ENCODE measurements around the gene CCT3.

Gene CCT3

GRCh38 chr1:156281693-156282478 lies 56.2 kb downstream of the CCT3 start:
- no peak for DNase-seq (ENCODE audit: low read depth in 2 of 2)

GRCh38 chr1:156281281-156281680 lies 56.8 kb downstream of the CCT3 start:
- no peak for DNase-seq (ENCODE audit: low read depth in 2 of 2)

GRCh38 chr1:156279837-156280236 lies 58.3 kb downstream of the CCT3 start:
- no peak for DNase-seq (ENCODE audit: low read depth in 2 of 2)

- no peak for DNase-seq (ENCODE audit: low read depth in 2 of 2)
Observed at GRCh38 chr1:156276966-156277381, 61.1 kb downstream of the CCT3 start.

GRCh38 chr1:156276532-156276931 lies 61.6 kb downstream of the CCT3 start:
- DNase-seq (ENCODE audit: low read depth in 2 of 2) = no peak

DNA sequence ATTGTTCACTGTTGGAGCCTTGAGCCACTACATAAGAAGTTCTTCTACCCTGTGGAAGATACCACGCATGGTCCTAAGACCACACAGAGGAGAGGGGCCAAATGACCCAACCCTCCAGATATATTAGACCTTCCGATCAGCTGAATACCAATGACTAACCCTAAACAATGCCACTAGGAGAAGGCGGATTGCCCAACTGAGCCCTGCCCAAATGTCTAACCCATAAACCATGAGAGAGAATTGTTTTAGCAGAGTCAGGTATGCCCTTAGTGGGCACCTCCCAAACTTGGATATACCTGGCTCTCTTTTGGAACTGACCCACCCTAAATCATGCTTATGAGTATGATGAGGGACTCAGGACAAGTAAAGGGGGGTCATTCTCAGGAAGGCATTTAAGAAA lies 67.8 kb downstream of the CCT3 start:
- DNase-seq (ENCODE audit: low read depth in 2 of 2) = no peak

- DNase-seq (ENCODE audit: low read depth in 2 of 2) = no peak
Observed at GRCh38 chr1:156268336-156268735, 69.8 kb downstream of the CCT3 start.

DNA sequence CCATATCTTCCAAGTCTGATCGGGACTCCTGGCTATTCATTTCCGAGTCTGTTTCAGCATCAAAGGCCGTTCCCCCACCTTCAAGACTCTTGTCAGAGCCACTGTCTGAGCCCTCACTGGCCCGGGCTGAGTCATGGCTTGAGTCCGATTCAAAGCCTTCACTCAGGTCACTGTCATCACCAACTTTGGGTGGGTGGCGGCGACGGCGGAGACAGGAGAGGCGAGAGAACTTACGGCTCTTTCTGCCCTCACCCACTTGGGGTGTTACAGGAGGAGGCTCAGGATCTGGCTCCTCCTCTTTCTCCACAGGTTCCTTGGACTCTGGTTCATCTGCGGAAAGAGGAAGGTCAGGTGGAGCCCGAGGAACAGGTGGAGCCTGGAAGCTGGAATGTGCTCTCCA lies 72.0 kb downstream of the CCT3 start:
- DNase-seq (ENCODE audit: low read depth in 2 of 2) = no peak

DNA sequence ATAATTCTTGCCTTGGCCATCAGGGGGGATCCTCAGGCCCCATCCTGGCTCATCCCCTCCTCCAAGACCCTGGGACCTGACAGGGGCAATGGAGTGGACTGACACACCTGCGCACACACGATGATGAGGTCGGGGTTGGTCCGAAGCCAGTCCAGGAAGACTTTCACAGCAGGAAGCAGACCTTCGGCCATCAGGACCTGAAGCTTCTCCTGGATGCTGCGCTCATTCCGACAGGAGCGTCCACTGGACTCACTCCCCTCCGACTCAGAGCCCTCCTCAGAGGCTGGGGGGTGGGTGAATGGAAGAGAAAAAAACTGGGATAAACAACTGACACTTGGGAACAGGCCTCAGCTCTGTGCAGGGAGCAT lies 74.8 kb downstream of the CCT3 start:
- DNase-seq (ENCODE audit: low read depth in 2 of 2) = no peak

- no peak for DNase-seq (ENCODE audit: low read depth in 2 of 2)
Observed at GRCh38 chr1:156262461-156263287, 75.4 kb downstream of the CCT3 start.

DNA sequence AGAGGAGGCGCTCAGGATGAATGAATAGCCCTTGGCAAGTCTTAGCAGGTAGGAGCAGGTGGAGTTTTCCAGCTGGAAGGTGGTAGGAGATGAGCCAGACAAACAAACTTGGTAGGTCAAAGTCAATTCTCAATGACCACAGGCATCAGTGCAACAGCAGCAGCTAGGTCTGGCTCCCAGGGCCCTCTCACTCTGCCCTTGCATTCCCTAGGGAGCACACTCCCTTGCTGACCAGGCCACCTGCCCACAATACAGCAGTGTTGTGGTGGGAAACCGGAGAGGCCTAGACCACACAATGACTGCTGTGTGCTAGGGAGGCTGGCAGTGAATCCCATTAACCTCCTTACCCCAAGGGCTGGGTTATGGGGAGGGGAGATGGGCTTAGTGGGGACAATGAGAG lies 77.2 kb downstream of the CCT3 start:
- DNase-seq (ENCODE audit: low read depth in 2 of 2) = no peak

DNA sequence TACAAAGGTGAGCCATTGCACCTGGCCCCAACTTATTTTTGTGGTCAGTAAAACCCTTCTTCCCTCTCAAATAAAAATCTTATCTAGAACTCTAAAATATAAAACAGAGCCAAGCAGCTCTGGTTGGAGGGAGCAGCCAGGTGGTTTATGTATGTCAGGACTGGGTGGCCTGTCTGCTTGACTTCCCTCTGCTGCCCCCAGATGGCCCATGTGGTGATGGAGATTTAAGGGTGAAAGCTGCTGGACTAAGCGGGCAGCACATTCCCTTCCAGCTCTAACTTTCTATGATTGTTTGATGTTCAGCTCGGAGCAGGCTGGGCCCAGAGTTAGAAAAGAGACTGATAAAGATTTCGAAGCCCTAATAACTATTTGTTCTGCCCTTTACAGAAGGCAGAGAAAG lies 78.3 kb downstream of the CCT3 start:
- DNase-seq (ENCODE audit: low read depth in 2 of 2) = no peak
